ENCODE data around the gene P4HA3.
"Not testable (repeated sequence)": the region's sequence is repeated elsewhere in the genome, so short reads cannot be mapped to it uniquely, and the experiment has no call there.

Gene P4HA3

DNA sequence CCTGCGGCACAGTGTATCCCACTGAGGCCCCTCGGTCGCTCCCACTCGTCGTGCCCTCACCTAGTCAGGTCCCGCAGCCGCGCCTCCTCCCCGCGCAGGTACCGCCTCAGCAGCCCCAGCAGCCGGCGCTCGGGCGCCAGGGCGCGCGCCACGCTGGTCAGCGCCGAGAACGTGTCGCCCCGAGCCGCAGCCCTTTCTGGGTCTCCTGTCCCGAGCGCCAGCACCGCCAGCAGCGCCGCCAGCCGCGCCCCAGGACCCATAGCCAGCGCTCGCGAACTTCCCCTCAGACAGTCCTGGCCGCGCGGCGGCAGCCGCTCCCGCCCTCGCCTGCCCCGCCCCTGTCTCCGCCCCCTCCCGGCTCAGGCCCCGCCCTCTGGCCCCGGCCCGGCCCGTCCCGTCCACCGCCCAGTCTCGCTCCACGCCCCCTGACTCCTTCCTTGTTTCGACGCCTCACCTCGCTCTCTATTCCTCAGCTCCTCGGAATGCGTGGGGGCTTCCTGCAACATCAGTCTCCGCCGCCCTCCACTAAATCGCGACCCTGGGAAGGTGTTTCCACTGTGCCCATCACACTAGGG lies at the start of gene P4HA3:
TSS of gene P4HA3 (minus strand) at position 289 of the 575 bp plus-strand sequence. CDS start at position 260, 29 bp downstream.
- peak; percentile 74 for DNase-seq

DNA sequence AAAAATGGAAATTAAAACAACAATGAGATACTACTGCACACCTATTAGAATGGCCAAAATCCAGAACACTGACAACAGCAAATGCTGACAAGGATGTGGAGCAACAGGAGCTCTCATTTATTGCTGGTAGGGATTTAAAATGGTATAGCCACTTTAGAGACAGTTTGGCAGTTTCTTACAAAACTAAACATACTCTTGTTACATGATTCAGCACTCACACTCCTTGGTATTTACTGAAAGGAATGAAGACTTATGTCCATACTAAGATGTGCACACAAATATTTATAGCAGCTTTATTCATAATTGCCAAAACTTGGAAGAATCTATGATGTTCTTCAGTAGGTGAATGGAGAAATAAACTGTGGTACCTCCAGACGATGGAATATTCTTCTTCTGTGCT lies 46.0 kb upstream of the P4HA3 start:
- no peak for DNase-seq

DNA sequence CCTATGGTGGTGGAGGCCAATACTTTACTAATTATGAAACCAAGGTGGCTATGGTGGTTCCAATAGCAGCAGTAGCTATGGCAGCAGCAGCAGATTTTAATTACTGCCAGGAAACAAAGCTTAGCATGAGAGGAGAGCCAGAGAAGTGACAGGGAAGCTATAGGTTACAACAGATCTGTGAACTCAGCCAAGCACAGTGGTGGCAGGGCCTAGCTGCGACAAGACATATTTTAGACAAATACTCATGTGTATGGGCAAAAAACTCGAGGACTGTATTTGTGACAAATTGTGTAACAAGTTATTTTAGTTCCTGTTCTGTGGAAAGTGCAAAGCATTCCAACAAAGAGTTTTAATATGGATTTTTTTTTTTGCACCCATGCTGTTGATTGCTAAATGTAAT lies 44.2 kb upstream of the P4HA3 start:
- DNase-seq = no peak

GRCh38 chr11:74354036-74354435 lies 42.6 kb upstream of the P4HA3 start:
- no peak for DNase-seq

- DNase-seq = no peak
Observed at GRCh38 chr11:74347381-74347780, 35.9 kb upstream of the P4HA3 start.

GRCh38 chr11:74345420-74345819 lies 34.0 kb upstream of the P4HA3 start:
- no peak for DNase-seq

- DNase-seq = no peak
Observed at GRCh38 chr11:74341921-74342320, 30.5 kb upstream of the P4HA3 start.

DNA sequence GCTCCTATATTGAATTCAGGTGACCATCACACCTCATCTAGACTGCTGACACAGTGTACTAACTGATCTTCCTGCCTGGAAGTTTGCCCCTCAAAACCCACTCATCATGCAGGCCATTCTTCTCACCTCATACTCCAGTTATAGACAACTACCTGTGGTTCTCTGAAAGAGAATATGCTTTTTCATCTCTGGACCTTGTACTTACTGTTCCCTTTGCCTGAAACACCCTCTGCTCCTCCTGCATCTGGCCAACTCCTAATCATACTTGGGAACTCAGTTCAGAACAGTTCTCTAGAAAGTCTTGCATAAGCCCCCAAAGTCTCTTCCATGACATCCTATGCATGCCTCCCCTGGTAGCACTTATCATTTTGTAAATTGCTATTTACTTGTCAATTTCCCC lies 28.2 kb upstream of the P4HA3 start:
- DNase-seq = no peak

GRCh38 chr11:74338963-74339362 lies 27.5 kb upstream of the P4HA3 start:
- DNase-seq = no peak

GRCh38 chr11:74333193-74333592 lies 21.8 kb upstream of the P4HA3 start:
- no peak for DNase-seq

DNA sequence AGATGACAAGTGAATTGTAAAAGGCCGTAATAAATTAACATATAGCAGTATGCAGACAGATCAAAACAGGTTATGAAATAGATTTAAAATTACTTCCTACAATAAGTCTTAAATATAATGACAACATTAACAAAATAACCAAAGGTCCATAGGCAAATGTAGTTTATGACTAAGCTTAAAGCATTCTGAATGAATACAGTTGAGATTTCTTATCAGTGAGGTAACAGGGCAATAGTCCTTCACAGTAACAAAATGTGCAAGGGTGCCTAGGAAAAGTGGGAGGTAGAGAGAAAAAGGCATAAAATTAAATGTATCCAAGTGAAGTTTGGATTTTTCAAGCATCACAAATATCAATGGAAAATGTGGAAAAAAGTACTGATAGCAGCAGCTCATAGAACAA lies 20.9 kb upstream of the P4HA3 start:
- no peak for DNase-seq

DNA sequence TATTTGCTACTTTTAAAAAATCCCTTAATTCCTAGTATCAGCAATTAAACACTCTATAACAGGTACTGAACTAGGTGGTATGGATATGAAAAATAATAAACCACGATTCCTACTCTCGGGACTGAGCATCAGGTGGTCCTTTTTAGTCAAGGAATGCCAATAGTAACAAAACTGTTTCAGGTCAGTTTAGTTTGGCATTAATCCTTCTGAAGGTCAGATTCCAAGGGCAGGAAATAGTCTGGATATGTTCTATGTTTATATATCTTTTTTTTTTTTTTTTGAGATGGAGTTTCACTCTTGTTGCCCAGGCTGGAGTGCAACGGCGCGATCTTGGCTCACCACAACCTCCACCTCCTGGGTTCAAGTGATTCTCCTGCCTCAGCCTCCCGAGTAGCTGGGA lies 19.6 kb upstream of the P4HA3 start:
- DNase-seq = not testable (repeated sequence)

- DNase-seq = no peak
Observed at GRCh38 chr11:74330075-74330858, 18.8 kb upstream of the P4HA3 start.

- no peak for DNase-seq
Observed at GRCh38 chr11:74327076-74327475, 15.6 kb upstream of the P4HA3 start.

GRCh38 chr11:74326665-74327064 lies 15.2 kb upstream of the P4HA3 start:
- DNase-seq = no peak

DNA sequence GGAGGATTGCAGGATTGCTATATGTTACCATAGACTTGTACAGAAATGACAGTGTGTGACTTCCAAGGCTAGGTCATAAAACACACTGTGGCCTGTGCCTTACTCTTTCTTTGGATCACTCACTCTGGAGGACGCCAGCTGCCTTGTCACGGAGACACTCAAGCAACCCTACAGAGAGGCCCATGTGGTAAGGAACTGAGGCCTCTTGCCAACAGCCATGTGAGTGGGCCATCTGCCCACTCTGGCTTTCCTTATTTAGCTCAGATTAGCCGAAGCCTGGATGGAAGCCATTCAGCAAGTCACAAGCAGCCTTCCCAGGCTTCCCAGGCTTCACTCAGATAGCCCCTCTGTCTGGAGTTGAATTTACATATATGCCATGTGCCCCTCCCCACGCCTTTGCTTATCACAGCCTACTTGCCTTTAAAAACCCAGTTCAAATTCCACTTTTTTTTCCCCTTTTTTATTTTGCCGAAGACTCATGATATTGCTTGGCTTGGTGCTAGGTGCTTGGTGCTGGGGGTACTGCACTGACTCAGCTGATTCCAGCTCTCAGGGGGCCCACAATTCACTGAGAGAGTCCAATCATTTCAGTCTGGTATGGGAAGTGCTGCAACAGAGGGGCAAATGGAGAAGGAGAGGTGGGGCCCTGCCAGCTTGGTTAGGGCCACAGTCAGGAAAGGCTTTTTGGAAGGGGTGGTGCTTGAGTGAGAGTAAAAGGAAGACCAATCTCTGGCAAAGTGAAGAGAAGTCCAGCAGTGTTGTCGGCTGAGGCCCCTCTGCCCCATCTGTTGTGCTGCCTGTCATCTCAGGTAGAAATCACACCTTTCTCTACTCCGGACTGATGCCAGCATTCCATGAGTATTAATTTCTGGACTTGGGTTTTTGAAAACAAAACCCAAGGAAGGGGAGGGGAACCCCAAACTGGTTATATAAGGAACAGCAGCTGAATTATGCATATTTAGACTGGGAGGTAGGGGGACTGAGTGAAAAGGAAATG lies 14.5 kb upstream of the P4HA3 start:
- DNase-seq = peak; percentile 83

GRCh38 chr11:74322667-74323066 lies 11.2 kb upstream of the P4HA3 start:
- no peak for DNase-seq

DNA sequence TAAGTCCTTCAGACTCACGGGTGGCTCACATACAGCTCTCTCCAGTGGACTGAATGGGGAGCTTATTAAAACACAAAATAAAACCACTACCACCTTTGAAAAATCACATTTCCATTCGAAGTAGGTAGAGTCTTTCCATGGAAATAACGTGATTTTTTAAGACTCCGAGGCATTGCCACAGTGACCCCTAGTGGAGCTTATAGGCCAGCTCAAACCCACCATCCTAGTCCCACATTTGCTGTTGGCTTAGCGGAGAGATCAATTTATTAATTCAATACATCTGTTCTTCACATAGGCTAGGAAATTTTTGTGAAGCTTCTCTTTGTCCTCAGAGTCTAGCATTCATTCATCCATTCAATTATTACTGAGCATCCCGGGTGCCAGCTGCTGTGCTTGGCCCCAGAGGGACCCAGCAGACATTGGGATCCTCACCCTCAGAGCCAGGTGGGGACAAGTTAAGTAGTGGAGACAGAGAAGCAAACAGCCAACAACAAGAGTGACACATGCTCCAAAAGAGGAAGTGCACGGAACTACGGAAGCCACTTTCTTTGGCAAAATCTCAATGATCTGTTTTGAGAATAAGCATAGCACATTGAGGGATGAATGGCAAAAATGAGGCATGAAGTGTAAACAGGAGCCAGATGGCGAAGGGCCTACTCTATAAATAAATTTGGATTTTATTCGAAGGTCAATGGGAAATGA lies 10.2 kb upstream of the P4HA3 start:
- DNase-seq = peak; percentile 32

- DNase-seq = no peak
Observed at GRCh38 chr11:74320538-74320937, 9.1 kb upstream of the P4HA3 start.

- no peak for DNase-seq
Observed at GRCh38 chr11:74319139-74319816, 7.8 kb upstream of the P4HA3 start.

- DNase-seq = no peak
Observed at GRCh38 chr11:74318241-74318932, 6.9 kb upstream of the P4HA3 start.

Data from left hindlimb (tissue), 1 donor.